Measurements from ENCODE around the gene OR6T1.

The OR6T1 gene

DNA sequence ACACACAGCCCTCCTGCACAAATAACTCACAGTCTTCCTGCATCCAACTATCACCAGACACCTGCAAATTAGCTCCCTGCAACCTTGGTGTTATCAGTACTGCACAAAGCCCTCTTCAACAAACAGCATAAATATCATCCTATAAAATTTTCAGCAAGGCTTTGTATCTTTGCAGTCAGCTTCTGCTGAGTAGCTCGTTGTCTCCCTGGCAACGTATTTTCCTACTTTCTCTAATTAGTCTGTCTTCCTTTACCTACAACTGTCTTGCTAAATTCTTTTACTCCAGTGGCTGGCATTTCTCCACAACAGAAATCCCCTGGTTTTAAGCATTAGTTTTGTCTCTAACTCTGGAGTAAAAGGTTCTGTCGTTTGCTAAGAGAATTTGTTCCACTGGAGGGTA, 37.8 kb downstream of the OR6T1 start:
- DNase-seq (ENCODE audit: low read depth): no peak
- TF ChIP-seq CTCF (IDR thresholded peaks at IDR 0.05; ENCODE audit: low read depth, low read length) (no peak), MYC (IDR thresholded peaks at IDR 0.05; ENCODE audit: low read depth, low read length) (no peak), MAX (IDR thresholded peaks at IDR 0.05; ENCODE audit: low read depth, low read length) (no peak), POLR2A (IDR thresholded peaks at IDR 0.05; ENCODE audit: extremely low read depth, insufficient read length) (no peak)
- H3K4me3 ChIP-seq (ENCODE audit: low read depth, low read length): no peak overlapping the region

DNA sequence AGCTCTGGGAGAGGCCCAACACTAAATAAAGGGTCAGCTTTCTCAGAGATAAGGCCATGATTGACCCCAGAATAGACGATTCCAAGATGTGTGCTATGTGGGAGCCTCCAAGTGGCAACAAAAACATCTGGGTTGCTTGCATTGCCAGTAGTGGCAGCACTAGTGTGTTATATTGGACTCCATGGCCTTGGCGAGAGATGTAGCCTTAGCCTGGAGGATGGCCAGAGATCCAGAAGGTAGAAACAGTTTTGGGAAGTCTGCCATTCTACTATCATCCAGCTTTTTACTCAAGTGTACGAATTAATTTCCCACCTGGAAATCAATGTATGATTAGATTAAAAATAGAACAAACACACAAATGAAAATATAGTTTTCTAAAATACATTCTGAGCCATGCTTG, 38.7 kb downstream of the OR6T1 start:
- H3K4me3 ChIP-seq (ENCODE audit: low read depth, low read length): no peak overlapping the region
- no peak for DNase-seq (ENCODE audit: low read depth)
- no peak for TF ChIP-seq MYC (IDR thresholded peaks at IDR 0.05; ENCODE audit: low read depth, low read length)
- no peak for TF ChIP-seq MAX (IDR thresholded peaks at IDR 0.05; ENCODE audit: low read depth, low read length)
- no peak for TF ChIP-seq CTCF (IDR thresholded peaks at IDR 0.05; ENCODE audit: low read depth, low read length)
- TF ChIP-seq POLR2A (IDR thresholded peaks at IDR 0.05; ENCODE audit: extremely low read depth, insufficient read length): no peak

DNA sequence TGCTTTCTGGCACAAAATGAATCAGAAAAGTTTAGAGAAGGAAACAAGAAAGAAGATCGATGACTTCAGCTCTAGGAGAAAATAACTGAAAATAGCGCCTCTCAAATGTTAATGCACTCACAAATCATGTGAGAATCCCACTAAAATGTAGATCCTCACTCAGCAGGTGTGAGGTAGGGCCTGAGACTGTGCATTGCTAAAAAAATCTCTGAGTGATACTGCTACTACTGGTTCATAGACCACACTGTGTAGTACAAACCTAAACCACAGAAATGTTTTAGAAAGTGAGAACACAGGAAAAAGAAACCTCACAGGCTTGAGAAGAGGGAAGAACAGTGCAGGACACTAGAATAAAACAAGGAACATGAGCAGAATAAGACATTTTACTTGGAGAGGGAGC, 39.7 kb downstream of the OR6T1 start:
- H3K4me3 ChIP-seq (ENCODE audit: low read depth, low read length): no peak overlapping the region
- no peak for TF ChIP-seq MAX (IDR thresholded peaks at IDR 0.05; ENCODE audit: low read depth, low read length)
- no peak for TF ChIP-seq POLR2A (IDR thresholded peaks at IDR 0.05; ENCODE audit: extremely low read depth, insufficient read length)
- no peak for TF ChIP-seq CTCF (IDR thresholded peaks at IDR 0.05; ENCODE audit: low read depth, low read length)
- TF ChIP-seq MYC (IDR thresholded peaks at IDR 0.05; ENCODE audit: low read depth, low read length): no peak
- DNase-seq (ENCODE audit: low read depth): no peak

- TF ChIP-seq CTCF (IDR thresholded peaks at IDR 0.05; ENCODE audit: low read depth, low read length): no peak
- no peak for TF ChIP-seq MYC (IDR thresholded peaks at IDR 0.05; ENCODE audit: low read depth, low read length)
- TF ChIP-seq POLR2A (IDR thresholded peaks at IDR 0.05; ENCODE audit: extremely low read depth, insufficient read length): no peak
- no peak for TF ChIP-seq MAX (IDR thresholded peaks at IDR 0.05; ENCODE audit: low read depth, low read length)
- DNase-seq (ENCODE audit: low read depth): no peak
- no peak within 1 kb of the TSS for H3K4me3 ChIP-seq (ENCODE audit: low read depth, low read length)
Measured at GRCh38 chr11:123901867-123902266, 41.8 kb downstream of the OR6T1 start, which contains the start of gene OR8D4. Gene OR8D4 (plus strand): TSS chr11:123902167. CDS start chr11:123906432, 4,265 bp downstream.

DNA sequence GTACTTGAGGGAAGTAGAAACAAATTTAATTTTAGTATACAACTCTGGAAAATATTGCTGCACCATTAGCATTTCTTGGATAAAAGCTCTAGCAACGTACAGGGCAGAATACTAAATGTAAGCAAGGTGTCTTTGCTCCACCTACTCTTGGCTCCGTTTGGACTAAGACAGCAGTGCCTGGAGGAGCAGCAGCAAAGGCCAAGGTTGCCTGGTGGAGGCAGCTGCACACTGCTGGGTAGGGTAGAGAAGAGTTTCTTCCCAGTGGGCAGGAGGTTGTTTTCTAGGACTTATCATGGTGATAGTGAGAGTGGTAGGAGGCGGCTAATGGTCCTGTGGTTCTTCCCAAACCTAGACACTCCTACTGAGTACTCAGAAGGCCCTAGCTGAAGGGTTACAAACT, 43.8 kb downstream of the OR6T1 start:
- H3K4me3 ChIP-seq (ENCODE audit: low read depth, low read length): no peak overlapping the region
- no peak for DNase-seq (ENCODE audit: low read depth)
- TF ChIP-seq POLR2A (IDR thresholded peaks at IDR 0.05; ENCODE audit: extremely low read depth, insufficient read length) (no peak), MYC (IDR thresholded peaks at IDR 0.05; ENCODE audit: low read depth, low read length) (no peak), MAX (IDR thresholded peaks at IDR 0.05; ENCODE audit: low read depth, low read length) (no peak), CTCF (IDR thresholded peaks at IDR 0.05; ENCODE audit: low read depth, low read length) (no peak)
